Mesenchymal stem cell (in vitro differentiated cells and primary cell): ENCODE results near the gene BRD9. TPM values are rescaled to one million over a fixed set of nuclear protein-coding genes. Genes with fewer than 3 reads are reported as not detected.
"Not testable (repeated sequence)": the region's sequence is repeated elsewhere in the genome, so short reads cannot be mapped to it uniquely, and the experiment has no call there.

Source experiments
- DNase-seq: peaks from one replicate; pipeline ENCODE4 v3.0.0-alpha.2; 2013
- H2AFZ ChIP-seq: one replicate; pipeline ENCODE4 v1.6.1; 2013; ENCODE audit warnings: low read depth, mild to moderate bottlenecking, control low read depth, inconsistent platforms, low read length, moderate library complexity
- H2AK5ac ChIP-seq: 2 replicates; pipeline ENCODE4 v1.6.1; 2013; ENCODE audit warnings: low read length, moderate library complexity, mild to moderate bottlenecking, inconsistent platforms; ENCODE audit not compliant: severe bottlenecking
- H2BK120ac ChIP-seq: one replicate; pipeline ENCODE4 v1.6.1; 2013; ENCODE audit warnings: low read depth, mild to moderate bottlenecking, inconsistent platforms, low read length, moderate library complexity
- H2BK12ac ChIP-seq, 2 experiments: one replicate each; pipeline ENCODE4 v1.6.1; 2013; ENCODE audit warnings: inconsistent platforms in 2 of 2, low read length in 2 of 2, mild to moderate bottlenecking in 2 of 2, moderate library complexity in 2 of 2, control low read depth in 1 of 2
- H2BK15ac ChIP-seq: one replicate; pipeline ENCODE4 v1.6.1; 2013; ENCODE audit warnings: mild to moderate bottlenecking, low read depth, inconsistent platforms; ENCODE audit not compliant: poor library complexity, severe bottlenecking
- H2BK5ac ChIP-seq: 2 replicates; pipeline ENCODE4 v1.6.1; 2013; ENCODE audit warnings: low read depth, mild to moderate bottlenecking, low read length, control low read depth, inconsistent platforms; ENCODE audit not compliant: poor library complexity, severe bottlenecking
- H3K14ac ChIP-seq, 2 experiments: one replicate each; pipeline ENCODE4 v1.6.1; 2013; ENCODE audit warnings: inconsistent platforms in 2 of 2, low read length in 2 of 2, control low read depth in 1 of 2, mild to moderate bottlenecking in 1 of 2, moderate library complexity in 1 of 2
- H3K18ac ChIP-seq, 2 experiments: one replicate each; pipeline ENCODE4 v1.6.1; 2013; ENCODE audit warnings: inconsistent platforms in 2 of 2, low read length in 2 of 2, control low read depth in 1 of 2, low read depth in 1 of 2, mild to moderate bottlenecking in 1 of 2
- H3K23ac ChIP-seq, 2 experiments: one replicate each; pipeline ENCODE4 v1.6.1; 2013; ENCODE audit warnings: inconsistent platforms in 2 of 2, low read length in 2 of 2, mild to moderate bottlenecking in 2 of 2, moderate library complexity in 2 of 2, control low read depth in 1 of 2
- H3K27ac ChIP-seq: 2 replicates; pipeline ENCODE4 v1.5.1; 2013; ENCODE audit warnings: mild to moderate bottlenecking, moderate library complexity, low read length, control low read depth, inconsistent platforms; ENCODE audit not compliant: poor library complexity, severe bottlenecking
- H3K27me3 ChIP-seq, 2 experiments: 2 replicates each; pipeline versions ENCODE4 v1.6.1 to v1.7.0; 2013; ENCODE audit warnings: low read length in 2 of 2, mild to moderate bottlenecking in 2 of 2, moderate library complexity in 2 of 2, control low read depth in 1 of 2, inconsistent platforms in 1 of 2; ENCODE audit not compliant: control insufficient read depth in 1 of 2, insufficient read depth in 1 of 2
- H3K36me3 ChIP-seq, 2 experiments: 2 replicates each; pipeline versions ENCODE4 v1.6.1 to v1.7.0; 2013; ENCODE audit warnings: low read length in 2 of 2, control low read depth in 1 of 2, inconsistent platforms in 1 of 2, low read depth in 1 of 2, mild to moderate bottlenecking in 1 of 2; ENCODE audit not compliant: insufficient read depth in 2 of 2, control insufficient read depth in 1 of 2
- H3K4ac ChIP-seq, 2 experiments: one replicate each; pipeline ENCODE4 v1.6.1; 2013; ENCODE audit warnings: inconsistent platforms in 2 of 2, low read length in 2 of 2, mild to moderate bottlenecking in 2 of 2, moderate library complexity in 2 of 2, control low read depth in 1 of 2, low read depth in 1 of 2
- H3K4me1 ChIP-seq: 2 replicates; pipeline ENCODE4 v1.6.1; 2013; ENCODE audit warnings: low read depth, low read length, control low read depth; ENCODE audit not compliant: control insufficient read depth, insufficient read depth
- H3K4me2 ChIP-seq: 2 replicates; pipeline ENCODE4 v1.6.1; 2013; ENCODE audit warnings: low read length, mild to moderate bottlenecking, inconsistent platforms; ENCODE audit not compliant: poor library complexity, severe bottlenecking
- H3K4me3 ChIP-seq, 2 experiments: 2 replicates each; pipeline versions ENCODE4 v1.5.1 to v1.7.0; 2013; ENCODE audit warnings: low read length in 2 of 2, mild to moderate bottlenecking in 2 of 2, control low read depth in 1 of 2, low read depth in 1 of 2; ENCODE audit not compliant: insufficient read depth in 1 of 2
- H3K79me1 ChIP-seq: replicated peaks from 2 replicates; pipeline ENCODE4 v1.6.1; 2013; ENCODE audit warnings: mild to moderate bottlenecking, control low read depth, low read length, inconsistent platforms; ENCODE audit not compliant: poor library complexity, severe bottlenecking
- H3K9ac ChIP-seq: 2 replicates; pipeline ENCODE4 v1.7.0; 2013; ENCODE audit warnings: mild to moderate bottlenecking, low read length, moderate library complexity
- H3K9me3 ChIP-seq: 2 replicates; pipeline ENCODE4 v1.7.0; 2013; ENCODE audit warnings: mild to moderate bottlenecking, low read length; ENCODE audit not compliant: control insufficient read depth
- H4K8ac ChIP-seq: one replicate; pipeline ENCODE4 v1.6.1; 2013; ENCODE audit warnings: inconsistent platforms, mild to moderate bottlenecking, low read length, moderate library complexity
- H4K91ac ChIP-seq: one replicate; pipeline ENCODE4 v1.6.1; 2013; ENCODE audit warnings: mild to moderate bottlenecking, low read length, inconsistent platforms
- WGBS: methylation state at CpG from one replicate; pipeline ENCODE4 v1.1.7; 2013; ENCODE audit warnings: mixed read lengths; 5-methylcytosine and 5-hydroxymethylcytosine counted together
- polyA plus RNA-seq, 2 experiments: library from polyadenylated mRNA; stranded (reverse); fragments of 200-250 nt; gene quantifications; one replicate each; pipeline ENCODE4 v1.2.3, GENCODE V29; 2013

The BRD9 gene
- polyA plus RNA-seq (2013, experiment 1 of 2), result 26.0 TPM
- polyA plus RNA-seq (2013, experiment 2 of 2), result 25.5 TPM

- Histone ChIP-seq H2AK5ac (no peak within 1 kb of the TSS), H3K4me3 (peak within 1 kb of the TSS; percentile 98), H3K4me2 (peak within 1 kb of the TSS; percentile 90), H3K23ac (peak within 1 kb of the TSS in 1 of 2 experiments; percentile 46), H3K79me1 (peaks cover 55% of the 10 kb centered on the region), H4K91ac (peak within 1 kb of the TSS; percentile 99), H3K9ac (peak within 1 kb of the TSS; percentile 96), H3K4ac (peak within 1 kb of the TSS; percentile 87 to 99), H3K18ac (peak within 1 kb of the TSS; percentile 84 to 99), H2BK120ac (peak within 1 kb of the TSS; percentile 98), H2AFZ (peak within 1 kb of the TSS; percentile 96), H3K36me3 (peaks cover 38 to 50% of the 10 kb centered on the region in 2 experiments), H2BK15ac (peak within 1 kb of the TSS; percentile 97), H3K27me3 (no peaks in the 10 kb centered on the region), H3K9me3 (no peaks in the 10 kb centered on the region), H3K27ac (peak within 1 kb of the TSS; percentile 6), H3K14ac (peak within 1 kb of the TSS; percentile 63 to 94), H2BK12ac (peak within 1 kb of the TSS in 1 of 2 experiments; percentile 8), H4K8ac (peak within 1 kb of the TSS; percentile 100), H3K4me1 (peaks cover 25% of the 10 kb centered on the region), H2BK5ac (peak within 1 kb of the TSS; percentile 90)
- DNase-seq, result peak; percentile 76
- under 1% methylated on average over 63 of the region's 91 CpGs for WGBS
Measured at GRCh38 chr5:892394-893136, at the start of gene BRD9, which contains the start of gene TRIP13. Gene BRD9, minus strand, starts transcription at chr5:892801. Its CDS starts 144 bp downstream, at chr5:892657. Gene TRIP13, plus strand, starts transcription at chr5:892884. Its CDS starts 115 bp downstream, at chr5:892999.

- not testable (repeated sequence) for H2BK15ac ChIP-seq, H3K23ac ChIP-seq, H3K4me3 ChIP-seq, H3K79me1 ChIP-seq, H3K4ac ChIP-seq, H2BK120ac ChIP-seq, H2AK5ac ChIP-seq, H3K9me3 ChIP-seq, H3K14ac ChIP-seq, H3K4me1 ChIP-seq, H3K18ac ChIP-seq, DNase-seq, H2AFZ ChIP-seq, H4K91ac ChIP-seq, H3K36me3 ChIP-seq, H4K8ac ChIP-seq, H2BK5ac ChIP-seq, H2BK12ac ChIP-seq, H3K4me2 ChIP-seq, H3K9ac ChIP-seq, H3K27ac ChIP-seq
- H3K27me3 ChIP-seq, result peaks cover 60 to 83% of the 10 kb centered on the region in 2 experiments
- 100% methylated on average over 1 of the region's 2 CpGs for WGBS
Measured at GRCh38 chr5:940741-941140, 48.1 kb upstream of the BRD9 start.

- no peak overlapping the region for H2BK5ac ChIP-seq
- no peak overlapping the region for H3K9ac ChIP-seq
- H3K79me1 ChIP-seq, result no peaks in the 10 kb centered on the region
- H3K4ac ChIP-seq, result no peak overlapping the region
- H4K91ac ChIP-seq, result no peak overlapping the region
- no peak overlapping the region for H3K4me2 ChIP-seq
- no peaks in the 10 kb centered on the region for H3K36me3 ChIP-seq
- H3K4me3 ChIP-seq, result no peak overlapping the region
- H4K8ac ChIP-seq, result no peak overlapping the region
- H2AFZ ChIP-seq, result no peak overlapping the region
- WGBS, result 88% methylated on average over 7 of the region's 7 CpGs
- H3K27ac ChIP-seq, result no peak overlapping the region
- no peak overlapping the region for H2AK5ac ChIP-seq
- peaks cover 51 to 77% of the 10 kb centered on the region in 2 experiments for H3K27me3 ChIP-seq
- H2BK12ac ChIP-seq, result no peak overlapping the region
- H2BK15ac ChIP-seq, result no peak overlapping the region
- H3K18ac ChIP-seq, result no peak overlapping the region
- DNase-seq, result no peak
- no peaks in the 10 kb centered on the region for H3K9me3 ChIP-seq
- H3K23ac ChIP-seq, result no peak overlapping the region
- no peaks in the 10 kb centered on the region for H3K4me1 ChIP-seq
- no peak overlapping the region for H3K14ac ChIP-seq
- H2BK120ac ChIP-seq, result no peak overlapping the region
Measured at GRCh38 chr5:939368-939767, 46.8 kb upstream of the BRD9 start.

- Histone ChIP-seq H2AFZ (no peak overlapping the region), H3K4ac (no peak overlapping the region), H3K4me1 (no peaks in the 10 kb centered on the region), H2BK15ac (no peak overlapping the region), H3K14ac (no peak overlapping the region), H3K18ac (no peak overlapping the region), H4K8ac (no peak overlapping the region), H3K4me2 (no peak overlapping the region), H2BK5ac (no peak overlapping the region), H2BK12ac (peak overlapping the region in 1 of 2 experiments; percentile 15), H3K27ac (no peak overlapping the region), H3K79me1 (no peaks in the 10 kb centered on the region), H3K36me3 (no peaks in the 10 kb centered on the region), H3K4me3 (no peak overlapping the region), H3K23ac (no peak overlapping the region), H2BK120ac (no peak overlapping the region), H3K9me3 (no peaks in the 10 kb centered on the region), H2AK5ac (no peak overlapping the region), H4K91ac (no peak overlapping the region), H3K27me3 (peaks cover 43 to 71% of the 10 kb centered on the region in 2 experiments), H3K9ac (no peak overlapping the region)
- WGBS, result 88% methylated on average over 14 of the region's 14 CpGs
- DNase-seq, result no peak
Measured at GRCh38 chr5:937151-937924, 44.7 kb upstream of the BRD9 start.
